ENCODE results near the gene CYP2B6. TPM values are rescaled to one million over a fixed set of nuclear protein-coding genes. Genes with fewer than 3 reads are reported as not detected.
"Not testable (repeated sequence)": the region's sequence is repeated elsewhere in the genome, so short reads cannot be mapped to it uniquely, and the experiment has no call there.

Gene CYP2B6
- total and polyA plus RNA-seq, 10 of the 15 experiments (the other 5 are each of a cell fraction or from before 2014, with no cell fraction given) = 0.23 to 0.86 TPM; not detected in 8

- Histone ChIP-seq H3K4me2 (ENCODE audit: control insufficient read depth, insufficient read depth) (no peak overlapping the region), H3K4me1 (ENCODE audit: control insufficient read depth, insufficient read depth, low read length) (no peaks in the 10 kb centered on the region), H3K9ac (ENCODE audit: control insufficient read depth, insufficient read depth, low read length) (no peak overlapping the region), H3K9me3 (replicated peaks; ENCODE audit: control insufficient read depth, insufficient read depth, low read length) (no peaks in the 10 kb centered on the region; the same call in 2 of the 3 replicates), H3K79me2 (ENCODE audit: control insufficient read depth, insufficient read depth, low read length) (no peaks in the 10 kb centered on the region), H3K27me3 (replicated peaks in 1 of 2; ENCODE audit: control insufficient read depth in 2 of 2, insufficient read depth in 2 of 2, low read length in 1 of 2) (no peaks in the 10 kb centered on the region), H4K20me1 (ENCODE audit: control insufficient read depth, insufficient read depth) (no peaks in the 10 kb centered on the region), H3K4me3 (no peak overlapping the region), H2AFZ (ENCODE audit: control insufficient read depth, low read depth, low read length) (no peak overlapping the region), H3K36me3 (ENCODE audit: control insufficient read depth in 2 of 2, insufficient read depth in 2 of 2, low read length in 1 of 2) (no peaks in the 10 kb centered on the region), H3K27ac (ENCODE audit: control insufficient read depth, insufficient read depth) (no peak overlapping the region)
- ATAC-seq = no peak
- no peak for DNase-seq (ENCODE audit: low read depth, low spot score)
- BruUV-seq (replicated peaks) = no TSS peak
- intact Hi-C loops (cut with micrococcal nuclease; ENCODE audit: unreplicated experiment) (no loop called here), in situ Hi-C loops (cut with MboI) (no loop called here)
- POLR2A ChIA-PET = no interaction called here
- no peak for FAIRE-seq
- RAD21 ChIA-PET (ENCODE audit: unreplicated experiment) = no interaction called here
- WGBS (ENCODE audit: insufficient coverage, insufficient replicate concordance, low lambda C conversion rate, missing lambda C conversion rate) = 38% methylated on average over 2 of the region's 2 CpGs
- SMC1A ChIA-PET (ENCODE audit: uncharacterized antibody, unreplicated experiment) = no interaction called here
- no peak for TF ChIP-seq CHD2 (IDR thresholded peaks at IDR 0.05; ENCODE audit: borderline replicate concordance, low read depth, low read length)
- no peak for TF ChIP-seq E4F1 (IDR thresholded peaks at IDR 0.05; ENCODE audit: borderline replicate concordance, partially characterized antibody)
- TF ChIP-seq RAD51 (IDR thresholded peaks at IDR 0.05) = no peak
- TF ChIP-seq NR2F1 (conservative IDR thresholded peaks at IDR 0.05) = no peak
- no peak for TF ChIP-seq BMI1 (IDR thresholded peaks at IDR 0.05; ENCODE audit: borderline replicate concordance)
- TF ChIP-seq HDAC6 (IDR thresholded peaks at IDR 0.05; ENCODE audit: unreplicated experiment) = no peak
- CTCF ChIA-PET = no interaction called here
These were observed 40.8 kb downstream of the CYP2B6 start for GRCh38 chr19:41031916-41032315.

GRCh38 chr19:41033324-41033723 lies 42.2 kb downstream of the CYP2B6 start:
- H3K9me3 ChIP-seq (replicated peaks; ENCODE audit: control insufficient read depth, insufficient read depth, low read length); H3K4me3 ChIP-seq; POLR2A ChIA-PET; intact Hi-C loops (cut with micrococcal nuclease; ENCODE audit: unreplicated experiment); H3K4me2 ChIP-seq (ENCODE audit: control insufficient read depth, insufficient read depth); H3K27ac ChIP-seq (ENCODE audit: control insufficient read depth, insufficient read depth); CTCF ChIA-PET; ATAC-seq; SMC1A ChIA-PET (ENCODE audit: uncharacterized antibody, unreplicated experiment); RAD21 ChIA-PET (ENCODE audit: unreplicated experiment); H3K79me2 ChIP-seq (ENCODE audit: control insufficient read depth, insufficient read depth, low read length); H2AFZ ChIP-seq (ENCODE audit: control insufficient read depth, low read depth, low read length); BruUV-seq (replicated peaks); H3K9ac ChIP-seq (ENCODE audit: control insufficient read depth, insufficient read depth, low read length); H3K36me3 ChIP-seq (ENCODE audit: control insufficient read depth in 2 of 2, insufficient read depth in 2 of 2, low read length in 1 of 2); H4K20me1 ChIP-seq (ENCODE audit: control insufficient read depth, insufficient read depth); H3K4me1 ChIP-seq (ENCODE audit: control insufficient read depth, insufficient read depth, low read length); in situ Hi-C loops (cut with MboI); DNase-seq (ENCODE audit: low read depth, low spot score); H3K27me3 ChIP-seq (replicated peaks in 1 of 2; ENCODE audit: control insufficient read depth in 2 of 2, insufficient read depth in 2 of 2, low read length in 1 of 2); FAIRE-seq: not testable (repeated sequence)
- WGBS (ENCODE audit: insufficient coverage, insufficient replicate concordance, low lambda C conversion rate, missing lambda C conversion rate) = 4% methylated on average over 7 of the region's 7 CpGs
